GM19239 (cell line): ENCODE measurements around the gene DGKA.
"Not testable (repeated sequence)": the region's sequence is repeated elsewhere in the genome, so short reads cannot be mapped to it uniquely, and the experiment has no call there.

Source experiments
- DNase-seq: peaks from one replicate; pipeline ENCODE4 v3.0.0; 2011; ENCODE audit warnings: low spot score; ENCODE audit not compliant: insufficient read length
- FAIRE-seq: peaks from 2 replicates; lab custom pipeline; 2011; peaks lifted over from hg19 to GRCh38; lab: Jason Lieb, UNC

The DGKA gene

DNA sequence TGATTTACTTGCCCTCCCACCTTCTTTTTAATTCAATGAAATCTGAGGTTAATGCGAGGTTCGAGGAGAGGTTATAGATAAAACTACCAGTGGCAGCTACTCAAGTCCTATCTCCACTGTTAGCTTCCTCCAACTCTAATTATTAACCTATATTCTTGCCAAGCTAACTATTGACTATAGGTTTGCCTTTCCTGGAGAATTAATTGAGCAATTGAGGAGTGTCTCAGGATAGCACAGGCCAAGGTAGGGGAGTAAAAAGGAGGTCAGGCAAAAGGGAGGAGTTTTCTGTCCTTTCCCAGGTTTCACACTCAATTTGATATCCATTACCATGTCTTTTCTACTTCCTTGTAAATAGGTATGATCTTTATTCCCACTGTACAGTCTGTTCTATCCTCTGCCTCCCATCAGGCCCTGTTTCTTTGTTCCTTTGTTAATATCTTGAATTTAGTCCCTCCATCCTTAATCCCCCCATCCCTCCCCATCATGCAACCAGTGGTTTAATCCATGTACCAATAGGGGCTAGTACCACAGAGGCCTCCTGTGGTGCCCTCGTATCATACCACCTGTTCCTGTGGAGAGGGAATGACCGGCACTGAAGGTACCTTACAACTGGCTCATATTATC is 62.4 kb downstream of the DGKA start:
- no peak for FAIRE-seq

GRCh38 chr12:55995366-55995765 is 64.4 kb downstream of the DGKA start:
- FAIRE-seq: no peak

More for the DNA sequence above, 62.4 kb downstream of the DGKA start:
- DNase-seq: no peak

GRCh38 chr12:55996201-55996714 is 65.3 kb downstream of the DGKA start:
- DNase-seq (peak; percentile 58), FAIRE-seq (peak; percentile 93)

More at GRCh38 chr12:55995366-55995765, 64.4 kb downstream of the DGKA start:
- DNase-seq: no peak

GRCh38 chr12:55996715-55997534 is 66.0 kb downstream of the DGKA start, which contains the start of gene SUOX:
Gene SUOX, plus strand, starts transcription at chr12:55997276. Its CDS starts 4,946 bp downstream, at chr12:56002222.
- DNase-seq (peak; percentile 100), FAIRE-seq (peak; percentile 94)

DNA sequence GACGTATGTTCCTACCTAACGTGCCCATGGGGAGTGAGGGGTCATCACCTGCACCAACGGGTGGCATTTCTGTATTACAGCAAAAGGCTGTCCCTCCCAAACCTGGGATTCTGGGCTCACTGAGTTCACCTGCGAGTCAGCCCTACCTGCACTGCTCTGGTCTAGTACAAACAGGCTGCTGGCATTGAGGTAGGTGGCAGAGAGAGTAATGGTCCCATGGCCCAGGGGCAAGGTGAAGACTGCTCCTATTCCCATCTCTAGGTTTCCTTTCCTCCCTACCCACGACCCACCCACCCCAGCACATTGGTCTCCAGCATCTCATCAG is 66.5 kb downstream of the DGKA start:
- FAIRE-seq (no peak), DNase-seq (peak; percentile 28)

GRCh38 chr12:55999522-55999921 is 68.6 kb downstream of the DGKA start:
- FAIRE-seq, DNase-seq: not testable (repeated sequence)

DNA sequence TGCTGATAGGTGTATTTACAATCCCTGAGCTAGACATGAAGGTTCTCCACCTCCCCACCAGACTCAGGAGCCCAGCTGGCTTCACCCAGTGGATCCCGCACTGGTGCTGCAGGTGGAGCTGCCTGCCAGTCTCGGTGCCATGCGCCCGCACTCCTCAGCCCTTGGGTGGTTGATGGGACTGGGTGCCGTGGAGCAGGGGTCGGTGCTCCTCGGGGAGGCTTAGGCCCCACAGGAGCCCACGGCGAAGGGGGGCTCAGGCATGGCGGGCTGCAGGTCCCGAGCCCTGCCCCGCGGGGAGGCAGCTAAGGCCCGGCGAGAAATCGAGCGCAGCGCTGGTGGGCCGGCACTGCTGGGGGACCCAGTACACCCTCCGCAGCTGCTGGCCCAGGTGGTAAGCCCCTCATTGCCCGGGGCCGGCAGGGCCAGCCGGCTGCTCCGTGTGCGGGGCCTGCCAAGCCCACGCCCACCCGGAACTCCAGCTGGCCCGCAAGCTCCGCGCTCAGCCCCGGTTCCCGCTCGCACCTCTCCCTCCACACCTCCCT is 69.1 kb downstream of the DGKA start:
- DNase-seq, FAIRE-seq: not testable (repeated sequence)

GRCh38 chr12:56001487-56002100 is 70.6 kb downstream of the DGKA start:
- DNase-seq: no peak
- no peak for FAIRE-seq

DNA sequence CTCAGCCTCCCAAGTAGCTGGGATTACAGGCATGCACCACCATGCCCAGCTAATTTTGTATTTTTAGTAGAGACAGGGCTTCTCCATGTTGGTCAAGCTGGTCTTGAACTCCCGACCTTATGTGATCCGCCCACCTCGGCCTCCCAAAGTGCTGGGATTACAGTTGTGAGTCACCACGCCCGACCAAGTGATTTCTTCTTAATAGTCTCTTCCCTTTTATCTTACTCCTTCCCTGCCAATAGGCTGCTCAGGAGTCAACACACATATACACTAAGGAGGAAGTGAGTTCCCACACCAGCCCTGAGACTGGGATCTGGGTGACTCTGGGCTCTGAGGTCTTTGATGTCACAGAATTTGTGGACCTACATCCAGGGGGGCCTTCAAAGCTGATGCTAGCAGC is 72.4 kb downstream of the DGKA start:
- FAIRE-seq: not testable (repeated sequence)

More for the DNA sequence above, 72.4 kb downstream of the DGKA start:
- DNase-seq: not testable (repeated sequence)
